Gastrocnemius medialis (tissue), 4 donors: Measurements from ENCODE around the gene NXT1.

Experiments
- CTCF ChIP-seq, 5 experiments: fragments of 450-650 bp in 3 of 5; fragments of 200-600 bp in 2 of 5; sonication (generic) in 2 of 5; IDR thresholded peaks in 4 of 5; conservative IDR thresholded peaks in 1 of 5; 1 replicate in 4 of 5; 2 replicates in 1 of 5; pipeline ENCODE4 v1.5.1; 2016 to 2019; ENCODE audit warnings: antibody characterized with exemption in 5 of 5, mild to moderate bottlenecking in 3 of 5, moderate library complexity in 3 of 5
- POLR2A ChIP-seq, 2 donors: fragments of 450-650 bp; IDR thresholded peaks; one replicate each; pipeline ENCODE4 v1.6.1; 2017; ENCODE audit warnings: antibody characterized with exemption in 2 of 2, mild to moderate bottlenecking in 2 of 2, moderate library complexity in 2 of 2

DNA sequence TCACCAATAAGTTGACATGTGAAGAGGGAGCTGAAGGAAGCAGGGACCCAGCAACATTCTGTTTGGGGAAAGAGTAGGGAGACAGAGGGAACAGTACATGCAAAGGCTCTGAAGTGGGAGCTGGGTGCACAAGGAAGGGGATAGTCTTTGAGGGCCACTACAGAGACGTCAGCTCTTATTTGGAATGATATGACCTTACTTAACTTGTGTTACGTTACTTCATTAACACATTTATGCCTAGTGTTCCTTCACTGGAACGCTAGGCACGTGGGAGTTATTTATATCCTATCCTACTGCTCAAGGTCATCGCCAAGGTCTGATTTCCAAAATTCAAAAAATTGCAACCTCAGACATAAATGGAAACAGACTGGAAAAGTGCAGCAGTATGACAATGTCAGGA is 50.5 kb downstream of the NXT1 start:
- TF ChIP-seq CTCF (IDR thresholded peaks at IDR 0.05 in 4 of 5, conservative IDR thresholded peaks at IDR 0.05 in 1 of 5) (no peak), POLR2A (IDR thresholded peaks at IDR 0.05) (no peak)
